AG04450 (cell line): ENCODE data around the gene RARB. TPM values are rescaled to one million over a fixed set of nuclear protein-coding genes. Genes with fewer than 3 reads are reported as not detected.

Experiments
- CTCF ChIA-PET: fragments of 300-600, 350-600 bp; formaldehyde crosslinking; extraction: SDS; loops from one replicate; lab custom pipeline; 2022; ENCODE audit warnings: antibody characterized with exemption, inconsistent platforms; lab: Charles Lee
- POLR2A ChIA-PET: fragments of 350-600 bp; formaldehyde crosslinking; extraction: SDS; loops from one replicate; lab custom pipeline; 2021; ENCODE audit warnings: antibody characterized with exemption, inconsistent platforms; lab: Yijun Ruan, JAX
- DNase-seq: peaks from one replicate; pipeline ENCODE4 v3.0.0-alpha.2; 2011; ENCODE audit warnings: low read depth, low spot score
- H3K27ac ChIP-seq: one replicate; pipeline ENCODE4 v1.5.1; 2012; ENCODE audit warnings: low read depth, low read length, control low read depth
- H3K27me3 ChIP-seq: one replicate; pipeline ENCODE4 v1.6.0; 2012; ENCODE audit warnings: low read length; ENCODE audit not compliant: control insufficient read depth, insufficient read depth
- H3K4me3 ChIP-seq: 2 replicates; pipeline ENCODE4 v1.5.1; 2011; ENCODE audit warnings: mild to moderate bottlenecking, low read depth, low read length, control low read depth
- H3K9me3 ChIP-seq: 2 replicates; pipeline ENCODE4 v1.5.1; 2012; ENCODE audit warnings: low read length; ENCODE audit not compliant: control insufficient read depth, insufficient read depth
- CTCF ChIP-seq: IDR thresholded peaks from 2 replicates; pipeline ENCODE4 v1.5.1; 2011; ENCODE audit warnings: low read depth, low read length, control low read depth, inconsistent platforms
- polyA plus RNA-seq: library from polyadenylated mRNA; depleted of rRNA; stranded (reverse); fragments of >200 nt; gene quantifications from 2 replicates; pipeline ENCODE4 v1.2.3, GENCODE V29; 2011

The RARB gene
- polyA plus RNA-seq, 1 experiment: 0.51 TPM

- CTCF ChIA-PET: interaction anchor here (1.3 kb wide), 1 partner anchor 208 kb away, joined by 3 read pairs; no protein-coding TSS in a partner anchor
- Histone ChIP-seq H3K9me3 (no peaks in the 10 kb centered on the region), H3K27ac (no peak overlapping the region), H3K4me3 (no peak overlapping the region), H3K27me3 (no peaks in the 10 kb centered on the region)
- no peak for TF ChIP-seq CTCF
- DNase-seq: no peak
- POLR2A ChIA-PET: no interaction called here
These were observed 43.6 kb upstream of the RARB start for GRCh38 chr3:25384471-25384870.

- POLR2A ChIA-PET: no interaction called here
- TF ChIP-seq CTCF: no peak
- Histone ChIP-seq H3K9me3 (no peaks in the 10 kb centered on the region), H3K27me3 (no peaks in the 10 kb centered on the region), H3K4me3 (no peak overlapping the region), H3K27ac (no peak overlapping the region)
- CTCF ChIA-PET: no interaction called here
- no peak for DNase-seq
These were observed 42.1 kb upstream of the RARB start for GRCh38 chr3:25385807-25386460.

GRCh38 chr3:25386686-25387255 lies 41.3 kb upstream of the RARB start:
- POLR2A ChIA-PET: no interaction called here
- no peak for DNase-seq
- CTCF ChIA-PET: no interaction called here
- TF ChIP-seq CTCF: no peak
- Histone ChIP-seq H3K9me3 (no peaks in the 10 kb centered on the region), H3K27me3 (no peaks in the 10 kb centered on the region), H3K27ac (no peak overlapping the region), H3K4me3 (no peak overlapping the region)

GRCh38 chr3:25390605-25391004 lies 37.5 kb upstream of the RARB start:
- POLR2A ChIA-PET: no interaction called here
- CTCF ChIA-PET: no interaction called here

More at GRCh38 chr3:25390605-25391004, 37.5 kb upstream of the RARB start:
- no peak for DNase-seq
- TF ChIP-seq CTCF: no peak
- H3K4me3 ChIP-seq: no peak overlapping the region
- H3K27me3 ChIP-seq: no peaks in the 10 kb centered on the region
- no peaks in the 10 kb centered on the region for H3K9me3 ChIP-seq
- no peak overlapping the region for H3K27ac ChIP-seq
